K562 (cell line): ENCODE measurements around the gene NFIC. TPM values are rescaled to one million over a fixed set of nuclear protein-coding genes. Genes with fewer than 3 reads are reported as not detected.

Experiments
- ATAC-seq: fragments of 200-7000 bp; cut with Tn5 transposase; 3 replicates; pipeline ENCODE4 v1.9.1; 2020; ENCODE audit warnings: moderate library complexity
- BruUV-seq: library from RNA; stranded (reverse); fragments of 400-500 nt; replicated peaks from 2 replicates; lab custom pipeline; 2021; lab: Mats Ljungman, UMichigan
- CTCF ChIA-PET: fragments of 300-600 bp; formaldehyde crosslinking; extraction: SDS; loops from one replicate; lab custom pipeline; 2021; ENCODE audit warnings: low intra/inter-chr PET ratio; lab: Yijun Ruan, JAX
- POLR2A ChIA-PET: fragments of 300-600, 350-650 bp; sonication (Branson Sonifier 250); formaldehyde crosslinking; extraction: SDS; loops from one replicate; lab custom pipeline; 2021; ENCODE audit warnings: antibody characterized with exemption, inconsistent platforms; lab: Yijun Ruan, JAX
- DNase-seq, 4 experiments: peaks; one replicate each; pipeline versions ENCODE4 v3.0.0 to v3.0.0-alpha.2; 2011 to 2018; ENCODE audit warnings: low spot score in 3 of 4, mixed read lengths in 3 of 4; ENCODE audit errors: extremely low read depth in 1 of 4
- FAIRE-seq: peaks from 2 replicates; lab custom pipeline; 2011; peaks lifted over from hg19 to GRCh38; lab: Jason Lieb, UNC
- H2AFZ ChIP-seq: 2 replicates; pipeline ENCODE4 v1.6.0; 2011; ENCODE audit warnings: low read depth, low read length, control low read depth, inconsistent platforms
- H3K27ac ChIP-seq: fragments of 200-600 bp; 3 replicates; pipeline ENCODE4 v1.8.0; 2011; ENCODE audit warnings: low read depth, mild to moderate bottlenecking, control low read depth, inconsistent platforms, low read length, moderate library complexity, mixed read lengths; ENCODE audit errors: extremely low read depth
- H3K27me3 ChIP-seq, 2 experiments: fragments of 300-600 bp in 1 of 2; 2 replicates in 1 of 2; 3 replicates in 1 of 2; pipeline versions ENCODE4 v1.6.0 to v1.8.0; 2011; ENCODE audit warnings: inconsistent platforms in 2 of 2, low read length in 2 of 2, mild to moderate bottlenecking in 1 of 2, mixed read lengths in 1 of 2, moderate library complexity in 1 of 2; ENCODE audit not compliant: control insufficient read depth in 2 of 2, insufficient read depth in 2 of 2
- H3K36me3 ChIP-seq: fragments of 300-600 bp; 3 replicates; pipeline ENCODE4 v1.8.0; 2011; ENCODE audit warnings: mild to moderate bottlenecking, low read length, inconsistent platforms; ENCODE audit not compliant: control insufficient read depth, insufficient read depth
- H3K4me1 ChIP-seq, 2 experiments: fragments of 200-600 bp in 1 of 2; replicated peaks in 1 of 2; 2 replicates in 1 of 2; 3 replicates in 1 of 2; pipeline versions ENCODE4 v1.5.1 to v1.8.0; 2011; ENCODE audit warnings: inconsistent platforms in 2 of 2, low read length in 2 of 2, mild to moderate bottlenecking in 1 of 2, mixed read lengths in 1 of 2, moderate library complexity in 1 of 2; ENCODE audit not compliant: control insufficient read depth in 2 of 2, insufficient read depth in 2 of 2
- H3K4me2 ChIP-seq: 2 replicates; pipeline ENCODE4 v1.6.1; 2011; ENCODE audit warnings: low read length, control low read depth, inconsistent platforms, mixed read lengths; ENCODE audit not compliant: insufficient read depth
- H3K4me3 ChIP-seq: fragments of 200-600 bp; sonication (generic), shearing (Covaris generic); 2 replicates; pipeline ENCODE4 v1.5.1; 2016; ENCODE audit warnings: control low read depth, inconsistent platforms
- H3K79me2 ChIP-seq: fragments of 200-600 bp; 3 replicates; pipeline ENCODE4 v1.8.0; 2011; ENCODE audit warnings: low read length, inconsistent platforms; ENCODE audit not compliant: control insufficient read depth, insufficient read depth
- H3K9ac ChIP-seq, 2 experiments: 2 replicates each; pipeline versions ENCODE4 v1.6.0 to v1.6.1; 2011; ENCODE audit warnings: low read depth in 2 of 2, low read length in 2 of 2, control low read depth in 1 of 2, inconsistent platforms in 1 of 2, mild to moderate bottlenecking in 1 of 2, mixed read lengths in 1 of 2; ENCODE audit not compliant: insufficient read depth in 1 of 2
- H3K9me1 ChIP-seq: one replicate; pipeline ENCODE4 v1.6.0; 2011; ENCODE audit warnings: inconsistent platforms, mild to moderate bottlenecking, low read length, moderate library complexity; ENCODE audit not compliant: control insufficient read depth, insufficient read depth
- H3K9me3 ChIP-seq: replicated peaks from 2 replicates; pipeline ENCODE4 v1.5.1; 2011; ENCODE audit warnings: low read depth, low read length, inconsistent platforms; ENCODE audit not compliant: control insufficient read depth, insufficient read depth
- H4K20me1 ChIP-seq: replicated peaks from 2 replicates; pipeline ENCODE4 v1.6.1; 2011; ENCODE audit warnings: low read length, inconsistent platforms, mixed read lengths; ENCODE audit not compliant: control insufficient read depth, insufficient read depth
- ADNP ChIP-seq: fragments of 200-800 bp; sonication (Bioruptor generic); IDR thresholded peaks from 2 replicates; pipeline ENCODE4 v1.6.1; 2016; ENCODE audit warnings: missing genetic modification characterization, missing compliant biosample characterization
- E2F6 ChIP-seq, 2 experiments: IDR thresholded peaks; 2 replicates each; pipeline ENCODE4 v1.6.1; 2011; ENCODE audit warnings: borderline replicate concordance in 1 of 2, control low read depth in 1 of 2, low read depth in 1 of 2, low read length in 1 of 2, mild to moderate bottlenecking in 1 of 2, mixed read lengths in 1 of 2, moderate library complexity in 1 of 2; ENCODE audit not compliant: insufficient read depth in 1 of 2, insufficient read length in 1 of 2, poor library complexity in 1 of 2, severe bottlenecking in 1 of 2; ENCODE audit errors: extremely low read depth in 1 of 2
- EGR1 ChIP-seq: fragments of 450-650 bp; conservative IDR thresholded peaks from 2 replicates; pipeline ENCODE4 v1.6.1; 2017; ENCODE audit warnings: mild to moderate bottlenecking
- GMEB1 ChIP-seq: fragments of 250-450 bp; sonication (Bioruptor Pico); IDR thresholded peaks from 2 replicates; pipeline ENCODE4 v1.4.0; 2020; ENCODE audit warnings: mild to moderate bottlenecking
- MTA3 ChIP-seq: fragments of 450-650 bp; formaldehyde crosslinking; IDR thresholded peaks from 2 replicates; pipeline ENCODE4 v1.6.1; 2017; ENCODE audit warnings: mild to moderate bottlenecking, borderline replicate concordance
- ZBTB40 ChIP-seq, 2 experiments: fragments of 450-650 bp in 1 of 2; sonication (generic) in 1 of 2; formaldehyde crosslinking in 1 of 2; IDR thresholded peaks; 2 replicates each; pipeline versions ENCODE4 v1.7.1 to v1.9.0; 2016 to 2022; ENCODE audit warnings: inconsistent platforms in 1 of 2, mild to moderate bottlenecking in 1 of 2, missing genetic modification reagents in 1 of 2
- ZNF589 ChIP-seq: fragments of 200-800 bp; sonication (Bioruptor generic); IDR thresholded peaks from 2 replicates; pipeline ENCODE4 v1.6.1; 2016; ENCODE audit warnings: low read depth, missing genetic modification characterization, missing compliant biosample characterization
- ZNF780A ChIP-seq: fragments of 250-450 bp; sonication (Bioruptor Pico); IDR thresholded peaks from 2 replicates; pipeline ENCODE4 v1.5.0; 2021; ENCODE audit warnings: mild to moderate bottlenecking
- WGBS: fragments of 100-300 bp; shearing (Covaris generic); methylation state at CpG from one replicate; pipeline ENCODE4 v1.1.6; 2016; ENCODE audit warnings: low coverage, mixed read lengths; ENCODE audit not compliant: insufficient coverage; ENCODE audit errors: missing lambda C conversion rate; 5-methylcytosine and 5-hydroxymethylcytosine counted together
- in situ Hi-C: fragments of 300-500 bp; cut with MboI; formaldehyde crosslinking; loops from 4 replicates; pipeline ENCODE4 v1.15.0; 2018; ENCODE audit warnings: inconsistent platforms, mixed read lengths
- intact Hi-C: fragments of 100-400 bp; cut with micrococcal nuclease; formaldehyde crosslinking; loops from 2 replicates; pipeline ENCODE4 v1.14.2; 2022
- polyA plus RNA-seq, 8 experiments: library from polyadenylated mRNA; depleted of rRNA in 4 of 8; stranded (reverse) in 5 of 8; unstranded in 3 of 8; fragments of >200 nt; fragmentation: Nextera tagmentation in 2 of 8; fragmentation: Illumina TruSeq in 1 of 8; extraction: Ambion mirVana in 2 of 8; extraction: Trizol in 1 of 8; gene quantifications; 2 replicates each; pipeline versions ENCODE4 v1.2.1 to v1.2.3, GENCODE V29; 2011 to 2014; ENCODE audit warnings: inconsistent platforms in 1 of 8, missing spikeins in 1 of 8
- total RNA-seq, 7 experiments: library from RNA; depleted of rRNA in 6 of 7; stranded (reverse); fragments of >200 nt in 6 of 7; fragmentation: Illumina TruSeq in 2 of 7; extraction: Trizol in 2 of 7; gene quantifications; 2 replicates each; pipeline versions ENCODE4 v1.2.1 to v1.2.3, GENCODE V29; 2011 to 2021; ENCODE audit warnings: low replicate concordance in 1 of 7

NFIC gene
- total and polyA plus RNA-seq, 9 of the 15 experiments (the other 6 are each of a cell fraction or from before 2014, with no cell fraction given), result 0.71 to 62.1 (median 6.9) TPM

GRCh38 chr19:3328743-3329142 lies 37.6 kb upstream of the NFIC start:
- no peak for DNase-seq
- Histone ChIP-seq H3K36me3 (no peaks in the 10 kb centered on the region), H3K4me3 (no peak overlapping the region), H3K79me2 (no peaks in the 10 kb centered on the region), H3K4me2 (no peak overlapping the region), H3K9me3 (no peaks in the 10 kb centered on the region), H3K9me1 (no peaks in the 10 kb centered on the region), H3K4me1 (no peaks in the 10 kb centered on the region; a peak in 1 of 5 replicates), H2AFZ (no peak overlapping the region), H3K27ac (no peak overlapping the region), H4K20me1 (no peaks in the 10 kb centered on the region), H3K9ac (no peak overlapping the region), H3K27me3 (peaks cover 5 to 17% of the 10 kb centered on the region in 2 experiments; a peak in 4 of 5 replicates)
- CTCF ChIA-PET, result interaction anchor here (0.6 to 2.8 kb wide), 3 partner anchors 101 to 325 kb away, joined by 3 to 37 read pairs (median 34); no protein-coding TSS in a partner anchor
- POLR2A ChIA-PET, result no interaction called here
- no peak for ATAC-seq
- intact Hi-C loops (loop anchor here (10.0 kb wide), 1 partner anchor 376 kb away; the partner anchor contains the start of genes PIP5K1C and TJP3), in situ Hi-C loops (loop anchor here (5.0 to 10.0 kb wide), 2 partner anchors 144 to 376 kb away; partner anchors contain the start of genes PIP5K1C and TJP3)
- FAIRE-seq, result no peak
- BruUV-seq, result no TSS peak
- TF ChIP-seq ADNP (tag) (no peak), GMEB1 (CRISPR knock-in tag) (no peak), E2F6 (IDR thresholded peaks at IDR 0.05; ENCODE audit: borderline replicate concordance in 1 of 2, extremely low read depth in 1 of 2, insufficient read depth in 1 of 2, insufficient read length in 1 of 2, low read depth in 1 of 2, low read length in 1 of 2, poor library complexity in 1 of 2, severe bottlenecking in 1 of 2) (no peak), MTA3 (no peak), EGR1 (peak; percentile 65), ZNF780A (CRISPR knock-in tag) (no peak), ZNF589 (CRISPR knock-in tag) (no peak), ZBTB40 (IDR thresholded peaks at IDR 0.05) (peak; percentile 94), ZBTB40 (CRISPR knock-in tag; IDR thresholded peaks at IDR 0.05) (peak; percentile 79)
- 33% methylated on average over 3 of the region's 3 CpGs for WGBS
